ENCODE results near the gene PARP11.
A peak's percentile ranks its signal among the peaks of the same experiment; 100 is the strongest.

PARP11 gene

DNA sequence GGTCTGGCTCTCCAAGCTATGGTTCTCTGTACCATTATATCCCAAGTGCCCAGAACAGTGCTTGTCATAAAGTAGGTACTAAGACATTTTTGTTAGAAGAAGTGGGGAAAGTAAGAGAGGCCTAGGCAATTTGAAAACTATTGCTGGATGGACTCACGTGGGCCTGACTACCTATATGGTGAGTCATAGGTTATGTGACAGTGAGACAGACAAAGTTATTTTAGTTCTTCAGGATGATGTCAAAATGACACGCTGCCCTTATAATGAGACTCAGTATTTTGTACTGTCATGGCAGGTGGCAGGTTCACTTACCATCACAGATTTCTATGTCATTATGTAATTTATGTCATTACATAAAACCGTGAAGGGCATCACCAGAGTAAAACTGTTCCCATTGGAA is 53.1 kb downstream of the PARP11 start:
- no peak for DNase-seq

DNA sequence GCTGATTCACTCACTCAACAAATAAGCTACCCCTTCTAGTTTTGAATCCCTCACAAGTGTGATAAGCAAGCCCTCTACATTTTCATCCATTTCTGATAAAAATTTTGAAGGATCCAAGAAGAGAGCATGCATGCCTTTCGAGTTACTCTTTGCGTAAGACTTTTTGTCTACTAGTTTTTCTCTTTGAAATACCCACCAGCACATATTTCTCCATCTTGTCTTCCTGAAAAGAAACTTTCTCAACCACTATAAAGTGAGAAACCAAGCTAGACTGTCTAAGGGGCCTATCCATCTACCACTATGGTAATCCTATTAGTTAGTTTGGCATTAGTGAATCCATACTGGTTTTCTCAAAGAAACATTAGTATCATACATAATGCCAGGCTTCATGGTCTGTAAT is 56.9 kb downstream of the PARP11 start:
- no peak for DNase-seq

DNA sequence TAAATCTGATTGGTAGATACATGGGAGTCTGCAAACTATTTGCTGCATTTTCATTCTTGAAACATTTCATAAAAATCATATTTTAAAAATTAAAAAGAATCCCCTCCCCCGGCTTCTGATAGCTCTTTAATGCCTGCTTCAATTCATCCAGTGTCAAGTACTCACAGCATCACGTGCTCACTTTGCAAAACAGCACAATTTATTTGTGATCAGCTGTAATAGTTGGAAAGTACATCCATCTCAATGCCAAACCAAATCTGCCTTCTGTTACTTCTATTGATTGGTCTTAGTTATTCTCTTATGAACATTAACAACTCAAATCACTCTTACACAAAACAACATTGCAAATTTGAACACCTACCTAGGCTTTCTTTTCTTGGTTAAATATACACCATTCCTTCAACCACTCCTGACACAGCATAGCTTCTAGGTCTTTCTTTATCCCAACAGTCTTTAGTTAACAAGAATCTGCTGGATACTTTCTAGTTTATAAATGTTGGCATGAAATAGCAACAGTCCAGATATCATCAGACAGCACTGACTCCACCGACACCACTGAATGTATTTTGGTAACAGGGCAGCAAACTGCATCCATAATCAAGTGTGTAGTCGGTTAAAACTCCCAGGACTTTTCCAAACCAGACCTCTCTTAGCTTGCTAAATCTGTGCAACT is 58.0 kb downstream of the PARP11 start:
- DNase-seq: no peak

DNA sequence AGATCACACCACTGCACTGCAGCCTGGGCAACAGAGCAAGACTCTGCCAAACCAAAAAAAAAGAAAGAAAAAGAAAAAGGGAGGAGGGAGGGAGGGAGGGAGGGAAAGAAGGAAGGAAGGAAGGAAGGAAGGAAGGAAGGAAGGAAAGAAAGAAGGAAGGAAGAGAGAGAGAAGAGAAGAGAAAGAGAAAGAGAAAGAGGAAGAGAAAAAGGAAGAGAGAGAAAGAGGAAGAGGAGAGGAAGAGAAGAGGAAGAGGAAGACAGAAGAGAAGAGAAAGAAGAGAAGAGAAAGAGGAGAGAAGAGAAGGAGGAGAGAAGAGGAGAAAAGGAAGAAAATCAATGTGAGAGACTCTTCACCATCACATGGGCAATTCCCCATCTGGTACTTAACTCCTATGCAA is 62.7 kb downstream of the PARP11 start:
- DNase-seq: no peak

DNA sequence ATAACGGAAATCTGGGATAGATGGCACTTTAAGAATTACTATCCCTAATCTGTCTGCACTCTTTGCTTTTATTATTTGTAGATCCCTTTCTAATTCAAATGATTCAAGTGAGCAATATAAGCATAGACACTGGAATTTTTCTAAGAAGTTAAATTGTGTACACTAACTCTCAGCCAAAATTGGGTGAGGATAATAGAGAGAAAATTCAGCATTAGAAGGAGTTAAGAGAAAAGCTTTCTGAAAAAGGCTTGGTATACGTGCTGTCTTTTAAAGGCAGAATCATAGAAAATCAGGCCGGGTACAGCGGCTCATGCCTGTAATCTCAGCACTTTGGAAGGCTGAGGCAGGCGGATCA is 63.2 kb downstream of the PARP11 start:
- no peak for DNase-seq

DNA sequence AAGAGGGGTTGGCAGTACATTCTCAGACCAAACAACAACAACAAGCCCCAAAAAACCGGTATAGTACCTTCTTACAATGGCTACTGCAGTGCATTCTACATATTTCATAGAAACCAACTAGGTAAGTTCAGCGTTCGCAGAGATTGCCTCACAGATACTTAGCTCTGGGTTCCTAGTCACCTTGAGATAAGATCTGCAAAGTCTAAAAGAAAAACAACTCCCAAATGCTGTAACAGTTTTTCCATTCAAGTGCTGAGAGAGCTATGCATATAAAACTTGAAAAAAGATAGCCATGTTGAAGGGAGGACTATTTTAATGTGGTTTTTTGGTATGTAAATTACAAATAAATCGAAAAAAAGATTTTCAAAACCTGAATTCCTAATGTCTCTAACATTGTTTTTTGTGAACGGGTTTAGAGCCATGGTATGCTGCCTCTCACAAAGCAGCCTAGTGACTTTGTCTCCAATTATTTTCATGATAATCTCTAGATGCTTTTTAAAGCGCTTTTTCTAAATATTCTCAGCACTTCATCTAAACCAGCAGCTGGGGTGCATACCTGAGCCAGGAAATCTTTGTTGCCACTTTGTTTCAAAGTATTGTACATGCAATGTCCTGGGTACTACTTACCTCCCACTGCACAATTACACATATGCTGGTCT is 63.7 kb downstream of the PARP11 start:
- no peak for DNase-seq

DNA sequence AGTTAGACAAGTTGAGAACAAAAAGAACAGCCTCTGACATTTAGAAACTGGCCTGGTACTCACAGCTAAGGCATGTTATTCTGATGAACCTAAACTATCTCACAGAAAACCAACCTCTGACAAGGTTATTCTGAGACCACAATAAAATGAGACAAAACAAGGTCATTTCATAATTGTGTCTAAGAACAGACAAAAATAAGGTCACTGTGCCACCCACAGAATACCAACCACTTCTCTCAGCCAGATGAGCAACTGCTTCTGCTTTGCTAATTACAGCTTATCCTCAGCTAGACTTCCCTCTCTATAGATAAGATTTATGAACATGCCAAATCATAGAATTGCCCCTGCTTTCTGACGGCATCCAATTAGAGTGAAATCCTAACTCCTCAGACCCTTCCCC is 68.1 kb downstream of the PARP11 start:
- no peak for DNase-seq

DNA sequence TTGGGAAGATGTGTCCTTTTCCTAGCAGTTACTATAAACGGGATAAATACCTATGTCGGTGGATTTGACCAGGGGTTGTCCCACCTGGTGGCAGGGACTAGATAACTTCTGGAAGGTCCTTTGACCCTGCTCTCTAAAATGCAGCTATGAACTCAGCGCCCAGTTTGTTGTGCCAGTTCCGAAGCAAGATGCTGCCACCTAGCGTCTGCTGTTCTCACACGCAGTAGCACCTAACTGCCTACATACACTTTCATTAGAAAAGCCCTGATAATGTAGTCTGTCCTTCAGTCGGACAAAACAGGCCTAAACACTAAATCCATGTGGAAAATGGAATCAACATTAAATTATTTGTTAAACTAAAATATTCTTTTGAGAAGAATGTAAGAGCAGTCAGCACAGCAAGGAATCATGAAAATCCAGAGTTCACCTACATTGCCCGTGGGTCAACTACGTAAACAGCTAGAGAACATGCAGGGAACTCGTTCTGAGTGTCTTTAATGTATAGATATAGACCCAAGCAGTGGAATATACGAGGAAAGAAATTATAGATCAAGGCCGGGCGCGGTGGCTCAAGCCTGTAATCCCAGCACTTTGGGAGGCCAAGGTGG is 69.2 kb downstream of the PARP11 start:
- peak; percentile 44 for DNase-seq

DNA sequence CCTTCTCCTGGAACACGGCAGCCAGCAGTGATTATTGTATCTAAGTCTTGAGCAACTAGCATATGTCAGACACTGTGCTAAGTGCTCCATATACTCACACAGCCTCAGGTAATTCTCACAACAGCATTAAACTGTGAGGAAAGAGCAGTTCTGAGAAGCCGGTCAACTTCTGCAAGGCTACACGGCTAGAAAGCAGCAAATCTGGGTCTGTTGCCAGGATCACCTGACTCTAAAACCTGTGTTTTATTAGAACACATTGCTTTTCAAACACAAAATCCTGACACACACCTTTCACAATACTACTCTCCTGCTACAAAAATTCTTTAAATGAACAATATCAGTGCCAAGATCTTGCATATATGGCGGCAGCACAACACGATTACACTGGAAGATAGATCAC is 70.5 kb downstream of the PARP11 start:
- DNase-seq: no peak

DNA sequence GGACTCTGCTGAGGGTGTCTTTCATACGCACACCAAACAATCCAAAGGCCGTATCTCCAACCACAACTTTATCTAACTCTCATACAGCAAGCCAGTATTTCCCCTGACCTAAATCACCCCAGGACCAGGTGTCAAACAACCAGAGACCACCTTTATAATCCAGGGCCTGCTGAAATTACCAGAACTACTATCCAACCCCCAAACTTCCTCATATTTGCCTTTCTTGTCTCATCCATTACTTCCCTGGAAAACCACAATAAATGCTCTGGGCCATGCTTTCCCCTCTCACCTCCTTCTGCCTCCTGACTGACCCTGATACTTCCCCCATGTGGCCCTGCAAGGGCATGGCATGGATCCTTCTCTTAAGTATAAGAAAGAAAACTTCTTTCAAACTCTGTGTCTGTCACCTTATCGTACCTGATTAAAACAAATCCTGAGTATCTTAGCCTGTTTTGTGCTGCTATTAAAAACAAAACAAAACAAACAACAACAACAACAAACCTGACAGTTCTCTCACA is 75.6 kb downstream of the PARP11 start:
- DNase-seq: no peak

DNA sequence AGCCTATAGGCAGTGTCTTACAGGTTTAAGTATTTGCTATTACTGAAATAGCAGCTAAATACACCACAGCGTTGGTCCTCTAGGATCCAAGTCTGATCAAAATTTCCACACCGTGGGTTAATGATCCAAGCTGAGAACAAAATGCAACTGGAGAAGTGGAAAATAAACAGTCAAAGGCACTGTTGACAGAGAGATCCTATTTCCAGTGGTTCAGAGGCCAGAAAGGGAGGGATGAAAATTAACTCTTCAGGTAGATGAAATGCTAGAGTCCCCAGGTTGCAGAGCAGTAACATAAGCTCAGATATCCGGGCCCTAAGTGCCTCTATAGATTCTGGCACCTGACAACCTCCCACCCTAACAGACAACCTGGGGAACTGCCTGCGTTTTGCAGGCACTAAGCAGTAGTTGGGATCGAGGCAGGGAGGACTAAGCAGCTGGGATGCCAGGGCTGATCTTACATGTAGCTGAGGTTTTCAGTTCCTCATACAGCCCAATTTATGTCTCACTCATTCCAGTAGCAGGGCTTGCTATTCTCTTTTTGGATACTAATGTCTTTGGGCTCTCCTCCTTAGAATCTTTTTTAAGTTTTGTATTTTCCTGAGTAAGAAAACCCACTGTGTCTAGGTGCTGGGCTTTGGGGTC is 77.6 kb downstream of the PARP11 start:
- peak; percentile 57 for DNase-seq

DNA sequence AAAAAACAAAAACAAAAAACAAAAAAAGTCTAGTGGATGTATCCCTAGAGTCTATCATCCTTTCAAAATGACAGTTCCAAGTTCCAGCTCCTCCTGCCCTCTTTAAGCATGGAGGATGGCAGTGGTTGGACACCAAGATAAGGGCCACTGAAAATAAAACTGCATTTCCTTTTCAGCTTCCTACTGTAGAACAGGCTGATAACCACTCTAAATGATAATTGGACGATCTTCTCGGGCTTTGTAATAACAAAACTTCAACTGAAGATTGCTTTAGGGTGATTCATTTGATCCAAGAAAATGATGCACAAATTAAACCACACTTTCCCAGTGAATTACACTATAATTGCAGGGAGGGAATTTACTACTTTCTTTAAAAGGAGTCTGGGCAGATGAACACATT is 78.1 kb downstream of the PARP11 start:
- no peak for DNase-seq

DNA sequence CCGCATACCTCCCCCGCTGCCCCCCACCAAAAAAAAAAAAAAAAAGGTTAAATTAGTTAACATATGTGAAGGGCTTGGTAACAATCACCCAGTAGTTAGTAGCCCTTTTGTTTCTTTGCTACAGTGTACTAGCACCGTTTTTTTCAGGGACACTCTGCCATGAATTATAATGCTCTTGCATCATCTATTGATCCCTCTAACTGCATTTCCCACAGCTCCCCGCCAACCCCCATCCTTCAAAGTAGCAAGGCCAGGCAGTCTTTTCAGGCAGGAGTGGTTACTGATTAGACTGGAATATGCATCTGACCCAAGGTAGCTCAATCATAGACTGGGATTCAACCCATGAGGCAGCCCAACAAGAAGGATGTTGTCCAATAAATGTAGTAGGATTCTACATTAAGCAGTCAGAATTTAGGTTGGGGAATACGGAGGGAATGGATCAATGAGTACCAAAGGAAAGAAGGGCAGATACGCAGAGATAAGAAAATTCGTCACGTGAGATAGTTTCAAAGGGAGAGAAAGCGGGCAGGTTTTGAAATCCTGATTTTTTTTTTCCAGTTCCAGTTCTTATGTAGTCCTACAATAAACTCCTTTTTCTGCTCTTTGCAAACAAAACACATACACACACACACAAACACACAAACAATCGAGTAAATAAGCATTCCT is 80.4 kb downstream of the PARP11 start:
- DNase-seq: no peak

DNA sequence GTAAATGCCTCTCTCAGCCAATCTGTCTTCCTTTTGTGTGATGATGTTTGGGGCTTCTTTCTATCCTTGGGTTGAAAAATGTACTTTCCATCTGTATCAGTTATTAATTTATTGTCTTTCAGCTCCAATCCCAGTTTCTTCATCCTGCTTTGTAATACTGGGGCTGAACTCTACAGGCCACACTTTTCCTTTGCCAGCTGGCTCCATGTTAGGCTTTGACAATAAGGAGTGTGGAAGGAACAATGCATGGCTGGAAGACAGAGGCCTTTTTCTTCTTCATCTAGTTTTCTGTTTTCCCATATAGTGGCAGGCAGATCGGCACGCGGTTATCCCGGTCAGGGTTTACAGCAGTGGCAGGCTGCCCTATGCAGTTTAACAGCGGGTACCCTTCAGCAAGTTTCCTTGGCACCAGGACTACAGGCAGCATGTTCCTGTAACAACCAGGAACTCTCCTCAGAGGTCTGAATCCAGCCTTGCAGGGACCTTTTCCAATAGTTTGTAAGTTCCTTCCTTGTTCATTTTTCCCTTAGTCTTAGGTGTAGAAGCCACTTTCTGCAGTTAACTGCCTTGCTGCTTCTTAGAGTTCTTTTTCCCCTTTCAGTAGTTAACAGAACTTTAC is 81.8 kb downstream of the PARP11 start:
- no peak for DNase-seq

DNA sequence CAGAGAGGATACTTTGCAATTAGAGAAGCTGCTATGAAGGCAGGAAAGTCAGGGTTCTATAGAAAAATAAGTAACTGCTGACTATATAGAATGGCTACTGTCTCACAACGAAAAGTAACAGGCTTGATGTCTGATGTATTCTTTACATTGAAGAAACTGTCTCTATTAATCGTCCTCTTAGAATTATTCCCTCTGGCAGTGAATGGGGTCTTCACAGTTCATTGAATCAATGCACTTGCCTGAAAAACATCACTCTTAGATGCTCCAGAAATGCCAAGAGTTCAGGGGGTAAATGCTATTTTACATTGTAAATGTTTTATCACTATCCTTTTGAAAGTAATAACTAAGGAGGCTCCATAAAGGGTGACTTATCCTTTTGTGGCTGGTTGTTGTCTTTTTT is 82.6 kb downstream of the PARP11 start:
- DNase-seq: no peak

DNA sequence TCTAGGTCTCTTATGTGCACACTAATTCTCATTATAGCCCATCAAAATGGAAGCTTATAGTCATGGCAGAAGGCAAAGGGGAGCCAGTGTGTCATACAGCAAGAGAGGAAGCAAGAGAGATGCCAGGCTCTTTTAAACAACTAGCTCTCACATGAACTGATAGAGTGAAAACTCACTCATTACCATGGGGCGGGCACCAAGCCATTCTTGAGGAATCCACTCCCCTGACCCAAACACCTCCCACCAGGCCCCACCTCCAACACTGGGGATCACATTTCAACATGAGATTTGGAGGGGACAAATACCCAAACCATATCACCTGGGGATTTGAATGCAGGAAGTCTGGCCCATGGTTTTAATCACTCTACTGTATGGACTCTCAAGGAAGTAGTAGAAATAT is 83.4 kb downstream of the PARP11 start:
- no peak for DNase-seq

DNA sequence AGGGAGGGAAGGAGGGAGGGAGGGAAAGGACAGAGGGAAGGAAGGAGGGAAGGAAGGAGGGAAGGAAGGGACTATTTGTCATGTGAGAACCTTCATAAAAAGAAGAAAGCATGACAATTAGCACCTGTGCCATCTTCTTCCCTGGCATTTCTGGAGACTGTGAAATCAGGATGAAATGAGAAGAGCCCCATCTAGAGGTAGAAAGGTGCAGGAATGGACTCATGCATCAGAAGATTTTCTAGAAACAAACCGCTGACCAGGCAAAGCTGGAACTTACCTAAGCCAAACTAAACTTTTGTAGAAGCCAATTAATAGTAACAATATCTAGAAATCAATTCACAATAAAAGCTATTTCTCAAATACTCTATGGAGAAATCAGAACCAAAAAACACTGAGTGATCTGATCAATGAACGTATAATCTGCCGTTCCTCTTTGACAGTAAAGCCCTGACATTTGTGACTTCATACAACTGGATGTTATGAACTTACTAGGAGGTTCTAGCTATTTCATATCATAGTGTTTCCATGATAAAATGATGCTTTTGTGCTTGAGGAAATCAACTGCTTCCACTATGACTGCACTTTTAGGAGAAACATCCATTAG is 95.9 kb downstream of the PARP11 start:
- peak; percentile 28 for DNase-seq

DNA sequence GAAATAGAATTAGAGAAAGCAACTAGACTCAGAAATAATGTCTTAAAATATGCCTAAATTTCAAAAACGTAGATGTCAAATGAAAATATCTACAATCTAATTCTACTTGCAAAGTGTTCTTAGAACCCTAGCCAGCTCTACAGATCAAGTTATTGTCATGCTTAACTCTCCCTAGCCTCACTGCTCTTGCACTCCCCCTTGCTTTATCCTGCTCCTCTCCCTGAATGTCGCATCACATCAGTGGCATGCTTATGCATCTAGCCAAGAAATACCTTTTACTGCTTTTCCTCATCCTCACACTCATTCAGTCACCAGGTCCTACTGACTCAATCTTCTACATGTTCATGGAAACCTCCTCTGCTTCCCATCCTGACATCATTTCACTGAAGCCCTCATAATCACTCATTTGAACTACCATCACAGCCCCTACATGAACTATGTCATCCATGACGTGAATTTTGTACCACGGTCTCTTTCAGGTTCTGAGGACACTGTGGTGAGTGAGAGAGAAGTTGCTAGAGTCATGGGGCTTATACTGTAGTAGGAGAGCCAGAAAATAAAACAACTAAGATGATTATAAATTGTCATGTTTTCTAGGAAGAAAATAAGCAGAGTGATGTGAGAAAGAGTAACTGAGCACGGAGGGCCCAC is 97.7 kb downstream of the PARP11 start:
- DNase-seq: no peak

DNA sequence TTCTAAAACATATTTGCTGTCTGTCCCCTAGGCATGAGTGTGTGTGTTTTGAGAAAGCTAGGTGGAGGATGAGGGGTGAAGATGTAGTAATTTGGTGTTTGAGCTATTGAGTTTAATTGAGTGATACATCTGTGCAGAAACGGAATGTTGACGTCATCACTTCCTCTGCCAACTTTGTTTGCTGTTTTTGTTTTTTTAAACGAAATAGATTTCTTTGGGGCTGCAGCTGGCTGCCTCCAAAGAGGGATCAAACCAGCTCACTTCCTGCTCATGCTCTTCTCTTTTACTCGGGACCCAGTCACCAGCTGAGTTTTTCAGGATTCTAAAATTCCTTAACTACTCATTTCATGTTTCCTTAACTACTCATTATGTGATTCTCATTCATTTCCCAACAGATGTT is 100.8 kb downstream of the PARP11 start:
- no peak for DNase-seq

DNA sequence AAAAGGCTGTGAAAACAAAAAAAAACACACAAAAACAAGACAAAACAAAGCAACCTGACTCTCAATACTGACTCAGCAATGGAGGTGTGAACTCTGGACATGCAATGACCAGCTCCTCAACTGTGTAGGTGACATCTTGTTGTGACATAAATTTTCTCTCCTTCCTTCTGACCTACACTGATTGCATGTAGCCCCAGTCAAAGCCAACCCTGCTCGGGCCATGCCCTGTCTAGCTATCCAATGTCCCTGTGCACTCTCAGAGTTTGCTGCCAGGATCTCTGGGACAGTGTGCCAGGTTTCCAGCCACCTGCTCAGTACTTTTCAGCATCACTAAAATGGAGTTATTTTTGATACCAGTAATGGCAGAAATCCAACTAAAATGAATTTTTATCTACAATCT is 101.3 kb downstream of the PARP11 start:
- DNase-seq: no peak

DNA sequence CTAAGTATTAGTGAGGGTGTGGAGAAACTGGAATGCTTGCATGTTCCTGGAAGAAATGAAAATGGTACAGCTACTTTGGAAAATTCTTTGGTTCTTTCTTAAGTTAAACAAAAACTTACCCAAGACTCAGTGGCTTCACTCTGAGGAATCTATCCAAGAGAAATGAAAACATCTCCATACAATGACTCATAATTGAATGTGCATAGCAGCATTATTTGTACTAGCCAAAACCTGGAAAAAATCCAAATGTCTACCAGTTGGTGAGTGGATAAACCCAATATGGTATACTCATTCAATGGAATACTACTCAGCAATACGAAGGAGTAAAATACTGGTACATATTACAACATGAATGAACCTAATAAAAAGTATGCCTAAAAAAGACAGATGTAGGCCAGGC is 102.3 kb downstream of the PARP11 start:
- DNase-seq: no peak

DNA sequence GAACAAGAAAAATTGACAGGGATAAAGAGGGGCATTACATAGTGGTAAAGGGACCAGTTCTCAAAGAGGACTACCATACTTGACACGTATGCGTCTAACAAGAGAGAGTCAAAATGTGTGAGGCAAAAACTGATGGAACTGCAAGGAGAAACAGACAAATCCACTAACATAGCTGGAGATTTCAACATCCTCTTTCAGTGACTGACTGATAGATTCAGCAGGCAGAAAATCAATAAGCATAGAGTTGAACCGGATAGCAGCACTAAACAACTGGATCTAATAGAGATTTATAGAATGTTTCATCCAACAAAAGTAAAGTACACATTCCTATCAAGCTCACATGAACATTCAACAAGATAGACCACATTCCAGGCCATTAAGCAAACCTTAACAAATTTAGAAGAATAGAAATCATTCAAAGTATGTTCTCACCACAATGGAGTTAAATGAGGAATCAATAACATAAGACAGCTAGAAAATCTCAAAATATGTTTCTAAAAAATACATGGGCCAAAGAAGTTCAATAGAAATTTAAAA is 104.2 kb downstream of the PARP11 start:
- DNase-seq: no peak

Data from NCI-H1417 treated with DMSO at 0.1 percent for 48 hours (cell line).